ENCODE data around the gene MTMR3. TPM values are rescaled to one million over a fixed set of nuclear protein-coding genes. Genes with fewer than 3 reads are reported as not detected.

Gene MTMR3
- total RNA-seq, 2 donors from 2014 or later: 29.8 to 34.8 TPM

DNA sequence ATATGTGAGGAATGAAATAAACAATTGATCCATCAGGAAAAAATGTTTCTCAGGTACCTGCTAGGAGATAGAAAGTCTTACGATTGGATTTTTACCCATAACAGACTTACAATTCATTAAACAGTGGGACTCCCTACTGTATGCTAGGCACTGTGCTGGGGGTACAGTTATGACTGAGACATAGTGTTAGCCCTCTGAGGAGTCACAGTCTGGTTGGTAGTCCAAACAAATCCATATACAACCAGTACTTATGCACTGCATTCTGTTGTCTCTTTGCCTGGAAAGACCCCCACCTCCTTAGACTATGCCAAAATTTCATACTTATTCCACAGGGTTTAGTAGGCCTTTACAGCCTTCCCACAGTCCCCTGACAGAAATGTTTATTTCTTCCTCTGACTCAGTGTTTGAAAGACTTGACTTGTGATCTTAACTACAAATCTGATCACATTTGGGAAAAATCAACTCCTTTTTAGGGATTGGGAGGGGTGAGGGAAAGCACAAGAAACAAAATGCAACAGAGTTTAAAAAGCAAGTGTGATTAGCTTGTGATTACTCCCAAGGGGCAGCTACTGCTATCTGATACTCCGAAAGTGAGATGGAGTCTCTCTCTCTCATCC lies 127.9 kb downstream of the MTMR3 start:
- DNase-seq (no peak), ATAC-seq (no peak)
- intact Hi-C loops (cut with DNase I): no loop called here

DNA sequence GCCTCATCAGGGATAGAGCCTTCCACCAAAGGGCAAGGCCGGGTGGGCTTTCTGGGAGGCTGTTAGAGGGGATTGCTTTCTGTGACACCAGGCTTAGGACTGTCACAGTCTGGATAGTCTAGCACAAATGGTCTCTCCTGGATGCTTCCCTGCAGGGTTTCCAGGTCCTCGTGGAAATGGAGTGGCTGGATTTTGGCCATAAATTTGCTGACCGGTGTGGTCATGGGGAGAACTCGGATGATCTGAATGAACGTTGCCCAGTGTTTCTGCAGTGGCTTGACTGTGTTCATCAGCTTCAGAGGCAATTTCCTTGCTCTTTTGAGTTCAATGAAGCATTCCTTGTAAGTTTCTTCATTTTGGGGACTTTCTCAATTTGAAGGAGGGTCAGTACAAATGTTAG lies 130.2 kb downstream of the MTMR3 start:
- no peak for DNase-seq
- no peak for ATAC-seq
- intact Hi-C loops (cut with DNase I): no loop called here

GRCh38 chr22:30014244-30014643 lies 131.3 kb downstream of the MTMR3 start:
- ATAC-seq (no peak), DNase-seq (no peak)
- intact Hi-C loops (cut with DNase I): no loop called here

- DNase-seq: no peak
- ATAC-seq: no peak
- intact Hi-C loops (cut with DNase I): no loop called here
Measured at GRCh38 chr22:30015229-30015797, 132.3 kb downstream of the MTMR3 start.

GRCh38 chr22:30015846-30016245 lies 132.9 kb downstream of the MTMR3 start:
- intact Hi-C loops (cut with DNase I): no loop called here
- ATAC-seq (no peak), DNase-seq (no peak)

DNA sequence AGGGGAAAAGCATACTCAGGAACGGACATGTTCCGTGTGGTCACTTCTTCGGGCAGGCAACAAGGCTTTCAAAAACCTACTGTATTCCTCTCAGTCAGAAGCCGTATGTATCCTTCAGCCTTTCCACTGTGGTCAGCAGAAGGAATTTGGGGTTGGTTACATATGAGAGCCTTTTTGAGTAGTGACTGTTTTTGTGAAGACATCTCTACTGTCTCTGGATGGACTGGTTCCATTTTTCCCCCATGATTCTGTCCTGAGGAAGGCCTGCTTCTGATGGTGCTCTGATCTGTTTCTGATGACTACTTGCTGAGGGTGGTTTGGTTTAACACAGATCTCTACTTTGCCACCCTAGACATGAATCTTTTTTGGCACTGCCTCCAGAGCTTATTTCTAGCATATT lies 133.6 kb downstream of the MTMR3 start:
- DNase-seq: no peak
- intact Hi-C loops (cut with DNase I): no loop called here
- no peak for ATAC-seq

DNA sequence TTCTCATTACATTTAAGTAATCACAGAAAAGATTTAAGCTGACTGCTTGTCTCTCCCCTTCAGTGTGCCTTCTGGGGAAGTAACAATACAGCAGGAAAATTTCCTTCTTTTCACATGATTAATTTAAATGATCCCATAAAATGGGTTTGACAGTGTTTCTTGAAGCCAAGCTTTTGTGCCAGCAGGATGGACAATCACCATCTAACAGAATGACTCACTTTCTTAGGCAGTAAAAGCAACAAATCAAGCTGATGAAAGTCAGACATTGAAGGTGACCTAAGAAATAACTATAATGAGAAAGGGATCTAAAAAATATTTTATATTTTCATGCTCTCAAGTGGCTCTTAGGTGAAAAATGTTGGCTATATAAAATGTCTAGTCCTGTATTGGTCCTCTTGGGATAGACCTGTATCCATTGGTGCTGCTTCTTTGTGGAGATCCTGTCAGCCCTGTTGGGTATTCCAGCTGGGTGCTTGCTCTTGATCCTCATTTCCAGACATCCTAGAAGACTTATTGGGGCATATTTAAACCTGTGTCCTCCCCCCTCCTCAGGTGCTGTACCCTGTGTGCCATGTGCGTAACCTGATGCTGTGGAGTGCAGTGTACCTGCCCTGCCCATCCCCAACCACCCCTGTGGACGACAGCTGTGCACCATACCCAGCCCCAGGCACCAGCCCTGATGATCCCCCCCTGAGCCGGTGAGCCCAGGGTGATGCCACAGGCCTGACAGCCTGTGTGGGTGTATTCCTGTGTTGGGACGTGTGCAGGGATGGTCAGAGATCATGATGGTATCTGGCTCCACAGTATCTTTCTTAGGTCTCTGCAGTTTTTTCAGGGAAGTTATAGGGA lies 134.6 kb downstream of the MTMR3 start:
- DNase-seq (no peak), ATAC-seq (no peak)

DNA sequence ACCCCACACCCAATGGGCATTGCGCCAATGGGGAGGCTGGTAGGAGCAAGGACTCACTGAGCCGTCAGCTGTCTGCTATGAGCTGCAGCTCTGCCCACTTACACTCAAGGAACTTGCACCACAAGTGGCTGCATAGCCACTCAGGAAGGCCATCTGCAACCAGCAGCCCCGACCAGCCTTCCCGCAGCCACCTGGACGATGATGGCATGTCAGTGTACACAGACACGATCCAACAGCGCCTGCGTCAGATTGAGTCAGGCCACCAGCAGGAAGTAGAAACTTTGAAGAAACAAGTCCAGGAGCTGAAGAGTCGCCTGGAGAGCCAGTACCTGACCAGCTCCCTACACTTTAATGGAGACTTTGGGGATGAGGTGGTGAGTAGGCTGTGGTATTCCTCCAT lies 137.5 kb downstream of the MTMR3 start:
- ATAC-seq (no peak), DNase-seq (no peak)
- intact Hi-C loops (cut with DNase I): no loop called here

More for the DNA sequence above, 134.6 kb downstream of the MTMR3 start:
- intact Hi-C loops (cut with DNase I): no loop called here

GRCh38 chr22:30021338-30021737 lies 138.4 kb downstream of the MTMR3 start:
- DNase-seq (no peak), ATAC-seq (no peak)
- intact Hi-C loops (cut with DNase I): no loop called here

DNA sequence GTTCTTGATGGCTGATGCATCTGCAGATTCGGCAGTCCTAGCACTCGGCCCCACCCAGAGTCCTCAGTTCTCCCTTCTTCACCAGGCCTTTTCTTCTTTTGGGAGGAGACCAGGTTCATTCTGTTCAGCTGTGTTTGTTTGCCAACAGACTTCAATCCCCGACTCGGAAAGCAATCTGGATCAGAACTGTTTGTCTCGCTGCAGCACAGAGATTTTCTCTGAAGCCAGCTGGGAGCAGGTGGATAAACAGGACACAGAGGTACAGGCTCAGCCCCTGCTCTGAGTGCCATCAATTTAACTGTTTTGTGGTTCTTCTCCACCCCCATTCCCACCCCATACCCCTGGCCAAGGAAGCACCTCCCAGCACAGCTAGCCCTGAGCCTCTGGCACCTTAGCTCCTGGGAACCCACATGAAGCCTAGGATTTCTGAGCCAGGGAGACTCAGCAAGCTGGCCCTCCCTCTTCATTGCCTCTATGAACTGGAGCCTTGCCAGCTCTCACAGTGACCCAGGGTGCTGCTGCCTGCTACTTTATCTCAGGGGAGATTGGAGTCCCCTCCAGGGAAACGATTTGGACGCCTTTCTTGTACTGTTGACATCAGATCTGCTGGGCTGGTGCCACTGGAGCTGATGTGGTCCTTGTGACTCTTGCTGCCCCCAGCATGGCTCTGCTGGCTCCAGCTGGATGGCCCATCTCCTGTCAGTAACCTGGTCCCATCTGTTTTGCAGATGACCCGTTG lies 139.1 kb downstream of the MTMR3 start:
- ATAC-seq (peak; percentile 36 to 59), DNase-seq (peak; percentile 39)
- intact Hi-C loops (cut with DNase I): no loop called here

- ATAC-seq (no peak), DNase-seq (no peak)
- intact Hi-C loops (cut with DNase I): no loop called here
Measured at GRCh38 chr22:30023099-30023660, 140.2 kb downstream of the MTMR3 start.

GRCh38 chr22:30024231-30024630 lies 141.3 kb downstream of the MTMR3 start:
- intact Hi-C loops (cut with DNase I): no loop called here
- ATAC-seq (no peak), DNase-seq (no peak)

DNA sequence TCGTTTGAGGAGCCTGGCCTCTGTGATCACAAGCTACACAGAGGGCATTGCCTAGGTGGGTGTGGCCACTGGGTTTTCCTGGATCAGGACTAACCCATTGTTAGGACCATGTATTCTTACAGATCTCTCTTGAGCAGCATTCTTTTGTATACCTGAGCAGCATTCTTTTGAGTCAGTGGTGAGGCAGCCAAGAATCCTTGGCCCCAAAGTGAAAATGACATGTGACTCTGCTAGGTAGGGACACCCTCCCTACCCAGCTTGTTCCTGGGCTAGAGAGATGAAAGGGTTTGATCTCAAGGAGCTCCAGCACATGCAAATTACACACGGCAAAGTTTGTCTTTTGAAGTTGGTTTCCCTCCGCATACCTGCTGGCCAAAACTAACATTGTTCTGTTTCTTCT lies 142.2 kb downstream of the MTMR3 start:
- intact Hi-C loops (cut with DNase I): no loop called here
- DNase-seq (no peak), ATAC-seq (no peak)

- intact Hi-C loops (cut with DNase I): no loop called here
- ATAC-seq (no peak), DNase-seq (no peak)
Measured at GRCh38 chr22:30026756-30027155, 143.8 kb downstream of the MTMR3 start.

- DNase-seq (no peak), ATAC-seq (no peak)
- intact Hi-C loops (cut with DNase I): no loop called here
Measured at GRCh38 chr22:30027169-30027568, 144.2 kb downstream of the MTMR3 start.

GRCh38 chr22:30027791-30028190 lies 144.8 kb downstream of the MTMR3 start:
- intact Hi-C loops (cut with DNase I): no loop called here
- DNase-seq (peak; percentile 54), ATAC-seq (peak; percentile 14 to 62)

DNA sequence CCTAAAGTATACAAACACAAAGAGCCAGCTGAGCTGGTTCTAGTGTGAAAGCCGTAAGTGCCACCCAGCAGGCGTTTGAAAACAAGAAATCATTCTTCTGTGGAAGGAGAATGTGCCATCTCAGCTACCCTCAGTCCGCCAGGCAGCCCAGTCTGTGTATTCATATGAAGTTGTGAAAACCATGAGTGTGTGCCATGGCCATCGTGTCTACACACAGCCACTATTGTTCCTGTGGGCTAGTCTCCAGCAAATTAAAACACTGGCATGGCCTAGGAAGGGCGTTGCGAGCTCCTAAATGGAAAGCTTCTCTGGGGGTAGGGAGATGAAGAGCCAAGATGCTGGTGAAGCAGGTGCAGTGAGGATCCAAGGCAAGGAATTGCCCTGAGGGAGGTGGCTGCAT lies 145.8 kb downstream of the MTMR3 start:
- intact Hi-C loops (cut with DNase I): no loop called here
- ATAC-seq: no peak
- DNase-seq: no peak

DNA sequence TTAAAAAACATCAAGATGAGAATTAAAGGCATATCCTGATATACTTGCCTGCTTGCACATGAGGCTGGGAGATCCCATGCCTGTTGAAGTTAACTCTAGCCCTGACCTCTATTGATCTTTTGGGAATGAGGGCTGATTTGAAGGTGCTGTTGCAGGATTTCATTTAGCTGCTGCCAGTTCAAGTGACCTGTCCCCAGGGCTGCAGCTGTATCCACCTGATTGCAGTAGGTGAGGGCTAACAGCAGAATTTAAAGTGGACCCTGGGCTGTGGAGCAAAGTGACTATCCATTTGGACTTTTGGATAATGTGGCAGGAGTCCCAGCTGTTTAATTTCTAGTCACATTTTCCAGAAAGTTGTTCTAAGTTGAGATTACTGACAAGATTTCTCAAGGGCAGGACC lies 146.5 kb downstream of the MTMR3 start:
- intact Hi-C loops (cut with DNase I): no loop called here
- DNase-seq: no peak
- ATAC-seq: no peak

- DNase-seq (no peak), ATAC-seq (no peak)
- intact Hi-C loops (cut with DNase I): no loop called here
Measured at GRCh38 chr22:30030329-30030728, 147.4 kb downstream of the MTMR3 start.

DNA sequence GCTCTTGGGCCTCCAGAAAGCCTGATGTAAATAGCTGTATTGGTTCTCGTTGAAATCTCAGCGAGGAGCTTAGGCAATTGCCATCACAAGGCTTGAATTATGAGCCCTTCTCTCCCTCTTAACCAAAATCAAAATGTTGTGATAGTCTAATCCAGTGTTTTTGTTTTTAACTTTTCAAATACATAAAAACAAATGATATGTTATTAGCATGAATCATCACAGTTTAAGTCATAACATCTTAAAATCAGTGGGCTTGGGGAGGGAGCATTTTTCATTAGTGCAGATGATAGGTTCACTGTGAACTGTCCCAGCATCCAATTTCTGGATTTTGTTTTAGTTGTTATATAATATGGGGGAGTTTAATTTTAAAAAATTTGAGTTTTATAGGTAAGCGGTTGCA lies 148.4 kb downstream of the MTMR3 start:
- intact Hi-C loops (cut with DNase I): no loop called here
- DNase-seq (no peak), ATAC-seq (no peak)

Measured in left cardiac atrium (tissue), 4 donors.